VCaP (cell line): ENCODE measurements around the gene LAMB2.

Source experiments
- H3K27ac ChIP-seq: fragments of 450-650 bp; 2 replicates; pipeline ENCODE4 v1.5.1; 2017
- CTCF ChIP-seq: fragments of 450-650 bp; conservative IDR thresholded peaks from 2 replicates; pipeline ENCODE4 v1.5.1; 2017; ENCODE audit warnings: mild to moderate bottlenecking, moderate library complexity

LAMB2 gene

DNA sequence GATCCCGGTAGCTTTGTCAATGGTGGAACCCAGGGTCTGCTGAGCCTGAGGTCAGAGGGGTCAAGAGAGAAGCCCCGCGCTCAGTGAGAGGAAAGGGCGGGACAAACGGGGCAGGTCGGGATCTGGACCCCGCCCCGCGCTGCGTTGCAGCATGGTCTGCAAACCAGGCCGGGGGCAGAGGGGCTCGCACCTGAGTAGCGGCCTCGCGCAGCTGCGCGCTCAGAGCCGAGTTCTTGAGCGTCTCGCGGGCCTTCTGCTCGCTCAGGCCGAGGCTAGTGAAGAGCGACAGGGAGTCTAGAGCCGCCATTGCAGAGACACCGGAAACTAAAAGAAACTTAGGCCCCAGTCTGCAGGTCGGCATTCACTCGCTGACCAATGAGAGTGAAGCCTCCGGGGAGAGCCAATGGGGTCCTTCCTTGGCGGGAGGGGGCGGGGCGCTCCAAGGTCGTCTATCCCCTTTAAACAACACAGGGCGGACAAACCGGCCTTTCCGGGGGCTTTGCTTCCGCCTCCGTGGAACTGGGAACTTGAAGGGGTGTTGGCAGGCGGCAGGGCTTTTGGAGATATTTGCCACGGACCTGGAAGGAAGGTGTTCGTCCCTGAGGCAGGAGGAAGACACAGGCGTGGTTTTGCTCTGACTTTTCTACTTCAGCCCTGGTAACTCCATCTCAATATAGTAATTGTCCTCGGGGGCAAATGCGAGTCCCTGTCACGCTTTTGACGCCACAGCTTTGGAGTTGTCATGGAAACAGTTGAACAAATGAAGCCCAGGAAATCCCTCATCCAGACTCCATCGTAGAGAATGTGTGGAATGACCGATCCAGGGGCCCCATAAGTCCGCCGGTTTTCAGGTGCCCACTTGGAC lies 28.2 kb downstream of the LAMB2 start, which contains the start of gene QARS1:
TSS of gene QARS1 (minus strand) at position 331 of the 865 bp plus-strand sequence. CDS start at position 307, 24 bp downstream.
- peak within 1 kb of the TSS; percentile 95 for H3K27ac ChIP-seq
- TF ChIP-seq CTCF = no peak

DNA sequence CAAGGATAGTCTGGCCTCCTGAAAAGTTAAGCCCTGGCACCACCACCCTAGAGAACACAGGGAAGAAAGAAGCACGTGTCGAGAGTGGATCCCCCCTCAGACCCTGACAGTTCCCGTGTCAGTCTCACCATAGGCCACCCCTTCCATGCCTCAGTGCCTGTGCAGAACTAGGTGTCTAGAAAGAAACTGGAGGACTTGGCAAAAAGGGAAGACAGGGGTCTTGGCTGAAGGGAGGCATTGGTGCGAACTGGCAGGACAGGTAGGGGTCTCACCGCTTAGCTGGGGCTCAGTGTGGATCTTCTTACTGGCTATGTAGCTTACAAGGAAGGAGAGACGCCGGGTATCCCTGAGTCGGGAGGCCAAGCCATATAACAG lies 28.8 kb downstream of the LAMB2 start:
- TF ChIP-seq CTCF = no peak
- peak overlapping the region; percentile 95 for H3K27ac ChIP-seq

- TF ChIP-seq CTCF = no peak
- H3K27ac ChIP-seq = no peak overlapping the region
Measured at GRCh38 chr3:49100046-49100615, 32.7 kb downstream of the LAMB2 start.

- no peak for TF ChIP-seq CTCF
- H3K27ac ChIP-seq = no peak overlapping the region
Measured at GRCh38 chr3:49098910-49099630, 33.8 kb downstream of the LAMB2 start.

- no peak overlapping the region for H3K27ac ChIP-seq
- no peak for TF ChIP-seq CTCF
Measured at GRCh38 chr3:49098429-49098828, 34.4 kb downstream of the LAMB2 start.

- H3K27ac ChIP-seq = peak within 1 kb of the TSS; percentile 98
- TF ChIP-seq CTCF = peak; percentile 87
Measured at GRCh38 chr3:49093853-49094767, 38.7 kb downstream of the LAMB2 start, which contains the start of gene QRICH1. QRICH1 (minus strand) TSS chr3:49094071; CDS start chr3:49077017, 17,054 bp downstream.
